ENCODE measurements around the gene KLF7.

DNA sequence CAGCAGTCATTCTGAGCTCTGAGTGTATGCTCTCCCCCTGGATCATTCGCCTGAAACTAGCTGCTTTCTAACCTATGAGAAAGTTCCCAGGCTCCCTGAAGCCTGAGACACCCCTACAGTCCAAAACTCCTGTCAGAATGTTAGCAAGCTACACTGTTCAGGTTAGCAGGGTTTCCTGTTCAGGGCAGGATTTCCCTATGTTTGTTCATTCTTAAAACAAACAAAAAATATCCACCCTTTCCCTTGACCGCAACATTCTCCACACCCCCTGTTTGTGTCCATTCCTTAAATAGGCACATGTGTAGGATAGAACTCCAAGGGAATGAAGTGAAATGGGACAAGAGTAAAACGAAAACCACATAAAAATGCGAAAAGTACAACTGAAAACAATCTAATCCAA, 83.1 kb downstream of the KLF7 start:
- TF ChIP-seq, protein P1, sequence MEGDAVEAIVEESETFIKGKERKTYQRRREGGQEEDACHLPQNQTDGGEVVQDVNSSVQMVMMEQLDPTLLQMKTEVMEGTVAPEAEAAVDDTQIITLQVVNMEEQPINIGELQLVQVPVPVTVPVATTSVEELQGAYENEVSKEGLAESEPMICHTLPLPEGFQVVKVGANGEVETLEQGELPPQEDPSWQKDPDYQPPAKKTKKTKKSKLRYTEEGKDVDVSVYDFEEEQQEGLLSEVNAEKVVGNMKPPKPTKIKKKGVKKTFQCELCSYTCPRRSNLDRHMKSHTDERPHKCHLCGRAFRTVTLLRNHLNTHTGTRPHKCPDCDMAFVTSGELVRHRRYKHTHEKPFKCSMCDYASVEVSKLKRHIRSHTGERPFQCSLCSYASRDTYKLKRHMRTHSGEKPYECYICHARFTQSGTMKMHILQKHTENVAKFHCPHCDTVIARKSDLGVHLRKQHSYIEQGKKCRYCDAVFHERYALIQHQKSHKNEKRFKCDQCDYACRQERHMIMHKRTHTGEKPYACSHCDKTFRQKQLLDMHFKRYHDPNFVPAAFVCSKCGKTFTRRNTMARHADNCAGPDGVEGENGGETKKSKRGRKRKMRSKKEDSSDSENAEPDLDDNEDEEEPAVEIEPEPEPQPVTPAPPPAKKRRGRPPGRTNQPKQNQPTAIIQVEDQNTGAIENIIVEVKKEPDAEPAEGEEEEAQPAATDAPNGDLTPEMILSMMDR (IDR thresholded peaks at IDR 0.05; ENCODE audit: insufficient read depth, low read length, poor library complexity, severe bottlenecking), result no peak
- no peak for TF ChIP-seq EZH2phosphoT487 (conservative IDR thresholded peaks at IDR 0.05; ENCODE audit: low read length)
